Stomach (tissue), 4 donors: ENCODE measurements around the gene DOCK1.

ENCODE experiments used
- CTCF ChIP-seq, 7 experiments: fragments of 450-650 bp in 4 of 7; fragments of 200-600 bp in 3 of 7; sonication (generic) in 3 of 7; IDR thresholded peaks; one replicate each; pipeline ENCODE4 v1.5.1; 2016 to 2019; ENCODE audit warnings: antibody characterized with exemption in 7 of 7, control low read depth in 2 of 7, mild to moderate bottlenecking in 1 of 7
- POLR2A ChIP-seq, 4 donors: fragments of 450-650 bp; IDR thresholded peaks; one replicate each; pipeline ENCODE4 v1.6.1; 2016; ENCODE audit warnings: antibody characterized with exemption in 4 of 4, control low read depth in 2 of 4, mild to moderate bottlenecking in 1 of 4, moderate library complexity in 1 of 4
- POLR2AphosphoS5 ChIP-seq, 3 donors: sonication (generic); formaldehyde crosslinking; IDR thresholded peaks; one replicate each; pipeline ENCODE4 v1.6.1; 2016; ENCODE audit warnings: antibody characterized with exemption in 3 of 3

DNA sequence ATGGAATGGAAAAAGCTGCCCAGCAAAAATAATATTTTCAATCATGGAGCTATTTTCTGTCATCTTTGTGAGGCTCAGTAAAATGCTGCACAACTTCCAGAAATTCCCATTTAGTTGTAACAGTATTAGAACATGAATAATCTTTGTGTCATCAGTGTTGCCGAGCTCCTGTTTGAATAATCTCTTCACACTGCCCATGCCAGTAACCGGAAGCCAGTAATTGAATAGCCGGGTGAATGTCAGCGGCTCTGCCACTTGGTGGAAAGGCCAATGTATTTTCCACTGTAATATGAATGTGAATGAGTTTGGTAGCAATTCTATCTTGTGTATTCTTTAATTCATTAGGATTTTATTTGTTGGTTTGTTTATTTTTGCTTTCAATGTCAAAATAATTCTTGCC lies 463.7 kb downstream of the DOCK1 start:
- TF ChIP-seq CTCF (IDR thresholded peaks at IDR 0.05): no peak
- no peak for TF ChIP-seq POLR2A (IDR thresholded peaks at IDR 0.05)
- TF ChIP-seq POLR2AphosphoS5 (IDR thresholded peaks at IDR 0.05): no peak
